Gastrocnemius medialis (tissue), 4 donors: ENCODE results near the gene SLCO3A1. TPM values are rescaled to one million over a fixed set of nuclear protein-coding genes. Genes with fewer than 3 reads are reported as not detected.

Experiments used
- ATAC-seq, 2 donors: fragments of 150-250 bp; one replicate each; pipeline ENCODE4 v1.9.1; 2016
- DNase-seq, 2 donors: peaks; one replicate each; pipeline ENCODE4 v3.0.0-alpha.2; 2019
- H3K27ac ChIP-seq, 4 donors: fragments of 200-600 bp; sonication (generic); 1 replicate in 1 of 4; 2 replicates in 3 of 4; pipeline ENCODE4 v1.5.1; 2016 to 2018; ENCODE audit warnings: mild to moderate bottlenecking in 2 of 4, moderate library complexity in 1 of 4
- H3K27me3 ChIP-seq, 3 donors: fragments of 200-600 bp; sonication (generic) in 2 of 3; 1 replicate in 1 of 3; 2 replicates in 2 of 3; pipeline versions ENCODE4 v1.5.1 to v1.6.0; 2016 to 2019; ENCODE audit warnings: mild to moderate bottlenecking in 1 of 3, moderate library complexity in 1 of 3
- H3K36me3 ChIP-seq, 2 donors: fragments of 200-600 bp; sonication (generic) in 1 of 2; one replicate each; pipeline ENCODE4 v1.5.1; 2017 to 2018
- H3K4me1 ChIP-seq, 2 donors: fragments of 200-600 bp; sonication (generic) in 1 of 2; one replicate each; pipeline ENCODE4 v1.5.1; 2016 to 2017; ENCODE audit warnings: mild to moderate bottlenecking in 2 of 2
- H3K4me3 ChIP-seq, 4 donors: fragments of 200-600 bp; sonication (generic) in 3 of 4; 1 replicate in 1 of 4; 2 replicates in 3 of 4; pipeline ENCODE4 v1.5.1; 2016 to 2019; ENCODE audit warnings: mild to moderate bottlenecking in 2 of 4
- H3K9me3 ChIP-seq, 3 donors: fragments of 200-600 bp; sonication (generic) in 2 of 3; 1 replicate in 1 of 3; 2 replicates in 2 of 3; pipeline ENCODE4 v1.5.1; 2016 to 2019
- POLR2A ChIP-seq, 2 donors: fragments of 450-650 bp; IDR thresholded peaks; one replicate each; pipeline ENCODE4 v1.6.1; 2017; ENCODE audit warnings: antibody characterized with exemption in 2 of 2, mild to moderate bottlenecking in 2 of 2, moderate library complexity in 2 of 2
- in situ Hi-C, 4 donors: fragments of 200-750 bp; cut with MboI; loops; one replicate each; pipeline versions ENCODE4 v1.15.0 to v1.8.0; 2017; ENCODE audit warnings: low sequenced_read_pairs in 4 of 4
- intact Hi-C: fragments of 100-400 bp; cut with DNase I; formaldehyde crosslinking; loops from one replicate; pipeline ENCODE4 v1.15.1; 2023; ENCODE audit warnings: low total_unique reads
- total RNA-seq, 4 donors: library from RNA; depleted of rRNA; stranded (reverse); fragments of >200 nt; gene quantifications; one replicate each; pipeline versions ENCODE4 v1.1.0 to v1.2.3, GENCODE V29; 2016
- TF ChIP-seq, protein P1 (sequence below), 5 experiments: fragments of 450-650 bp in 3 of 5; fragments of 200-600 bp in 2 of 5; sonication (generic) in 2 of 5; IDR thresholded peaks in 4 of 5; conservative IDR thresholded peaks in 1 of 5; 1 replicate in 4 of 5; 2 replicates in 1 of 5; pipeline ENCODE4 v1.5.1; 2016 to 2019; ENCODE audit warnings: antibody characterized with exemption in 5 of 5, mild to moderate bottlenecking in 3 of 5, moderate library complexity in 3 of 5

SLCO3A1 gene
- total RNA-seq, 4 donors from 2014 or later: 1.3 to 3.6 (median 3.0) TPM

GRCh38 chr15:92165001-92165346, 311.5 kb downstream of the SLCO3A1 start:
- no peaks in the 10 kb centered on the region for H3K9me3 ChIP-seq
- intact Hi-C loops: no loop called here
- in situ Hi-C loops: loop anchor here in 1 of 4 donors (25.0 kb wide), 1 partner anchor 97 kb away; no protein-coding TSS in a partner anchor

GRCh38 chr15:92166029-92166428, 312.5 kb downstream of the SLCO3A1 start:
- no peak for ATAC-seq

More at GRCh38 chr15:92165001-92165346, 311.5 kb downstream of the SLCO3A1 start:
- H3K27ac ChIP-seq: no peak overlapping the region
- ATAC-seq: no peak
- H3K4me3 ChIP-seq: no peak overlapping the region
- no peaks in the 10 kb centered on the region for H3K4me1 ChIP-seq
- H3K27me3 ChIP-seq: no peaks in the 10 kb centered on the region
- DNase-seq: no peak
- TF ChIP-seq, protein P1, sequence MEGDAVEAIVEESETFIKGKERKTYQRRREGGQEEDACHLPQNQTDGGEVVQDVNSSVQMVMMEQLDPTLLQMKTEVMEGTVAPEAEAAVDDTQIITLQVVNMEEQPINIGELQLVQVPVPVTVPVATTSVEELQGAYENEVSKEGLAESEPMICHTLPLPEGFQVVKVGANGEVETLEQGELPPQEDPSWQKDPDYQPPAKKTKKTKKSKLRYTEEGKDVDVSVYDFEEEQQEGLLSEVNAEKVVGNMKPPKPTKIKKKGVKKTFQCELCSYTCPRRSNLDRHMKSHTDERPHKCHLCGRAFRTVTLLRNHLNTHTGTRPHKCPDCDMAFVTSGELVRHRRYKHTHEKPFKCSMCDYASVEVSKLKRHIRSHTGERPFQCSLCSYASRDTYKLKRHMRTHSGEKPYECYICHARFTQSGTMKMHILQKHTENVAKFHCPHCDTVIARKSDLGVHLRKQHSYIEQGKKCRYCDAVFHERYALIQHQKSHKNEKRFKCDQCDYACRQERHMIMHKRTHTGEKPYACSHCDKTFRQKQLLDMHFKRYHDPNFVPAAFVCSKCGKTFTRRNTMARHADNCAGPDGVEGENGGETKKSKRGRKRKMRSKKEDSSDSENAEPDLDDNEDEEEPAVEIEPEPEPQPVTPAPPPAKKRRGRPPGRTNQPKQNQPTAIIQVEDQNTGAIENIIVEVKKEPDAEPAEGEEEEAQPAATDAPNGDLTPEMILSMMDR (IDR thresholded peaks at IDR 0.05 in 4 of 5, conservative IDR thresholded peaks at IDR 0.05 in 1 of 5): no peak
- TF ChIP-seq POLR2A (IDR thresholded peaks at IDR 0.05): no peak
- no peaks in the 10 kb centered on the region for H3K36me3 ChIP-seq

DNA sequence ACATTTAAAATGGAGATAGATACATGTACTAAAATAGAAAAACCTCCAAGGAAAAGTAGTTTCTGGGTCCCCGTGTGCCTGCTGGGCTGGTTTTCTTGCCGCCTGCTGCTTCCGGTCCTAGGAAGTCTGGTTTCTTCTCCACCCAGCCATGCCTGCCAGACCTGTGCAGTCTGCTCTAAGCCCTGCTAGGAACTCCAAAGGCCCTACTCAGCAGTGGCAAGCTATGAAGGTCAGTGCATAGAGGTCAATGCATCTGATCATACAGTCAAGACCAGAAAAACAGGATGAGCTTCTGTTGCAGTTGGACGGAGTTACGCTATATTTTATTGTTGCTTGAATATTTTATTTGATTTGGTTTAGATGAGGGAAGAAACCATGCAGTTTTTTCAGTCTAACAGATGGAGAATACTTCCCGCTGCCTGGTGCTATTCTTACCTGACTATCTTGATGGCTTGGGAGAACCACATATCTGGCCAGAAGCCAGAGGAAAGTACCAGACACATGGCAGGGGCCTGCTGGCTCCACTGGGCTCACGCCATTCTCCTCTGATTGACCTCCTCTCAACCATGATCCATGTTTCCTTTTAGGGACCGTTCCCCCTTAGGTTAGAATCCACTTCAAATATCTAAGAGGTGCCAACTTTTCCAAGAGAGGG, 313.4 kb downstream of the SLCO3A1 start:
- ATAC-seq (no peak), DNase-seq (no peak)
- H3K36me3 ChIP-seq: no peaks in the 10 kb centered on the region
- in situ Hi-C loops (loop anchor here in 1 of 4 donors (25.0 kb wide), 1 partner anchor 95 kb away; no protein-coding TSS in a partner anchor), intact Hi-C loops (no loop called here)
- H3K27ac ChIP-seq: no peak overlapping the region
- H3K4me3 ChIP-seq: no peak overlapping the region
- no peaks in the 10 kb centered on the region for H3K27me3 ChIP-seq
- TF ChIP-seq POLR2A (IDR thresholded peaks at IDR 0.05): no peak
- TF ChIP-seq, protein P1 (IDR thresholded peaks at IDR 0.05 in 4 of 5, conservative IDR thresholded peaks at IDR 0.05 in 1 of 5): no peak
- no peaks in the 10 kb centered on the region for H3K4me1 ChIP-seq
- no peaks in the 10 kb centered on the region for H3K9me3 ChIP-seq

More at GRCh38 chr15:92166029-92166428, 312.5 kb downstream of the SLCO3A1 start:
- TF ChIP-seq, protein P1 (IDR thresholded peaks at IDR 0.05 in 4 of 5, conservative IDR thresholded peaks at IDR 0.05 in 1 of 5): no peak
- TF ChIP-seq POLR2A (IDR thresholded peaks at IDR 0.05): no peak
- Histone ChIP-seq H3K4me1 (no peaks in the 10 kb centered on the region), H3K9me3 (no peaks in the 10 kb centered on the region), H3K4me3 (no peak overlapping the region), H3K36me3 (no peaks in the 10 kb centered on the region), H3K27ac (no peak overlapping the region), H3K27me3 (no peaks in the 10 kb centered on the region)
- intact Hi-C loops (no loop called here), in situ Hi-C loops (loop anchor here in 1 of 4 donors (25.0 kb wide), 1 partner anchor 96 kb away; no protein-coding TSS in a partner anchor)
- no peak for DNase-seq

GRCh38 chr15:92167451-92167850, 313.9 kb downstream of the SLCO3A1 start:
- intact Hi-C loops: no loop called here
- ATAC-seq: no peak

More at GRCh38 chr15:92167451-92167850, 313.9 kb downstream of the SLCO3A1 start:
- in situ Hi-C loops: loop anchor here in 1 of 4 donors (25.0 kb wide), 1 partner anchor 95 kb away; no protein-coding TSS in a partner anchor
- no peak for TF ChIP-seq POLR2A (IDR thresholded peaks at IDR 0.05)
- TF ChIP-seq, protein P1 (IDR thresholded peaks at IDR 0.05 in 4 of 5, conservative IDR thresholded peaks at IDR 0.05 in 1 of 5): no peak
- Histone ChIP-seq H3K36me3 (no peaks in the 10 kb centered on the region), H3K4me1 (no peaks in the 10 kb centered on the region), H3K9me3 (no peaks in the 10 kb centered on the region), H3K4me3 (no peak overlapping the region), H3K27me3 (no peaks in the 10 kb centered on the region), H3K27ac (no peak overlapping the region)
- no peak for DNase-seq
